GM19025 (cell line): ENCODE results near the gene TM9SF4.
"Not testable (repeated sequence)": the region's sequence is repeated elsewhere in the genome, so short reads cannot be mapped to it uniquely, and the experiment has no call there.

Source experiments
- ATAC-seq: cut with Tn5 transposase; IDR thresholded peaks from one replicate; pipeline ENCODE4 v1.9.1; 2021; ENCODE audit warnings: mild to moderate bottlenecking, low read depth, moderate library complexity; ENCODE audit not compliant: unreplicated experiment

Gene TM9SF4

GRCh38 chr20:32089637-32090362 is 19.7 kb upstream of the TM9SF4 start:
- ATAC-seq = no peak

GRCh38 chr20:32091888-32092346 is 17.6 kb upstream of the TM9SF4 start:
- ATAC-seq = no peak

GRCh38 chr20:32098786-32099185 is 10.7 kb upstream of the TM9SF4 start:
- no peak for ATAC-seq

- ATAC-seq = no peak
These were observed 611 bp upstream of the TM9SF4 start for GRCh38 chr20:32108814-32109391.

- ATAC-seq = no peak
These were observed 725 bp downstream of the TM9SF4 start for GRCh38 chr20:32110173-32110704.

GRCh38 chr20:32110727-32111126 is 1.2 kb downstream of the TM9SF4 start:
- no peak for ATAC-seq

- ATAC-seq = no peak
These were observed 1.7 kb downstream of the TM9SF4 start for GRCh38 chr20:32111156-32111686.

GRCh38 chr20:32111753-32112152 is 2.2 kb downstream of the TM9SF4 start:
- ATAC-seq = no peak

- ATAC-seq = no peak
These were observed 3.3 kb downstream of the TM9SF4 start for GRCh38 chr20:32112841-32113240.

GRCh38 chr20:32113591-32114260 is 4.2 kb downstream of the TM9SF4 start:
- ATAC-seq = no peak

- ATAC-seq = no peak
These were observed 4.9 kb downstream of the TM9SF4 start for GRCh38 chr20:32114305-32114960.

- no peak for ATAC-seq
These were observed 5.8 kb downstream of the TM9SF4 start for GRCh38 chr20:32115211-32115767.

- ATAC-seq = no peak
These were observed 6.6 kb downstream of the TM9SF4 start for GRCh38 chr20:32116079-32116521.

- ATAC-seq = not testable (repeated sequence)
These were observed 7.3 kb downstream of the TM9SF4 start for GRCh38 chr20:32116796-32117195.

GRCh38 chr20:32118427-32118826 is 8.9 kb downstream of the TM9SF4 start:
- ATAC-seq = not testable (repeated sequence)

GRCh38 chr20:32119734-32120133 is 10.2 kb downstream of the TM9SF4 start:
- ATAC-seq = no peak

GRCh38 chr20:32121908-32122307 is 12.4 kb downstream of the TM9SF4 start:
- ATAC-seq = not testable (repeated sequence)

GRCh38 chr20:32123088-32123487 is 13.6 kb downstream of the TM9SF4 start:
- no peak for ATAC-seq

- no peak for ATAC-seq
These were observed 15.5 kb downstream of the TM9SF4 start for GRCh38 chr20:32124916-32125454.

GRCh38 chr20:32125506-32125905 is 16.0 kb downstream of the TM9SF4 start:
- no peak for ATAC-seq
